HFF-Myc (cell line): ENCODE measurements around the gene DLX2.
"Not testable (repeated sequence)": the region's sequence is repeated elsewhere in the genome, so short reads cannot be mapped to it uniquely, and the experiment has no call there.

ENCODE experiments used
- DNase-seq: peaks from one replicate; pipeline ENCODE4 v3.0.0-alpha.2; 2011; ENCODE audit warnings: low read depth; ENCODE audit errors: extremely low read depth
- H3K4me3 ChIP-seq: replicated peaks from 2 replicates; pipeline ENCODE4 v1.5.1; 2011; ENCODE audit warnings: low read depth, mild to moderate bottlenecking, control low read depth, low read length
- CTCF ChIP-seq: IDR thresholded peaks from 2 replicates; pipeline ENCODE4 v1.5.1; 2012; ENCODE audit warnings: mild to moderate bottlenecking, low read depth, low read length, control low read depth; ENCODE audit errors: missing control alignments

Gene DLX2

GRCh38 chr2:172070936-172071335 is 31.8 kb downstream of the DLX2 start:
- no peak for DNase-seq
- no peak overlapping the region for H3K4me3 ChIP-seq
- TF ChIP-seq CTCF, result no peak

GRCh38 chr2:172067905-172068304 is 34.8 kb downstream of the DLX2 start:
- DNase-seq, H3K4me3 ChIP-seq: not testable (repeated sequence)

GRCh38 chr2:172066394-172066886 is 36.3 kb downstream of the DLX2 start:
- no peak for DNase-seq
- no peak overlapping the region for H3K4me3 ChIP-seq
- no peak for TF ChIP-seq CTCF

- no peak for DNase-seq
- H3K4me3 ChIP-seq, result no peak overlapping the region
- no peak for TF ChIP-seq CTCF
Measured at GRCh38 chr2:172065111-172065510, 37.6 kb downstream of the DLX2 start.

- no peak for TF ChIP-seq CTCF
- no peak overlapping the region for H3K4me3 ChIP-seq
- DNase-seq, result no peak
Measured at GRCh38 chr2:172063446-172063845, 39.3 kb downstream of the DLX2 start.

GRCh38 chr2:172062402-172063004 is 40.2 kb downstream of the DLX2 start:
- no peak for DNase-seq
- no peak overlapping the region for H3K4me3 ChIP-seq
- no peak for TF ChIP-seq CTCF

GRCh38 chr2:172060118-172060517 is 42.6 kb downstream of the DLX2 start:
- DNase-seq, H3K4me3 ChIP-seq: not testable (repeated sequence)

GRCh38 chr2:172058660-172059059 is 44.0 kb downstream of the DLX2 start:
- no peak overlapping the region for H3K4me3 ChIP-seq
- TF ChIP-seq CTCF, result no peak
- DNase-seq, result no peak
